HG02884 (cell line): ENCODE results near the gene SELENBP1.
"Not testable (repeated sequence)": the region's sequence is repeated elsewhere in the genome, so short reads cannot be mapped to it uniquely, and the experiment has no call there.

Experiments
- ATAC-seq: cut with Tn5 transposase; IDR thresholded peaks from one replicate; pipeline ENCODE4 v1.9.1; 2021; ENCODE audit warnings: mild to moderate bottlenecking, moderate library complexity; ENCODE audit not compliant: unreplicated experiment

The SELENBP1 gene

DNA sequence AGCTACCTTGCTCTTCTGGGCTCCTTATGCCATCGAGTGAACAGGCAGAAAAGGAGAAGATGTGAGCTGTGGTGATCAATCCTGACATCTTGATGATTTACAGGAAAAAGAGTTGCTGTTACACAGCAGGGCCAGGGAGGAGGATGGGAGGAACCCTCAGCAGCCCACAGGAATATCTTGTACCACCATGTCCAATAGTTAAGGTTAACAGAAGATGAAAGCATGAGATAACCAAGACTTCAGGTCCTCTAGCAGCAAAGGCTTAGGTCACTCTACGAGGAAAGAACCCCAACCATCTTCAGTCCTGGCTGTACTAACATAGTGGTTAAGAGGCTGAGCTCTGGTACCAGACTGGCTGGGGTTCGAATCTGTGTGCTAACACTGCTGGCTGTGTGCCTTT lies 12.1 kb upstream of the SELENBP1 start:
- ATAC-seq = no peak

DNA sequence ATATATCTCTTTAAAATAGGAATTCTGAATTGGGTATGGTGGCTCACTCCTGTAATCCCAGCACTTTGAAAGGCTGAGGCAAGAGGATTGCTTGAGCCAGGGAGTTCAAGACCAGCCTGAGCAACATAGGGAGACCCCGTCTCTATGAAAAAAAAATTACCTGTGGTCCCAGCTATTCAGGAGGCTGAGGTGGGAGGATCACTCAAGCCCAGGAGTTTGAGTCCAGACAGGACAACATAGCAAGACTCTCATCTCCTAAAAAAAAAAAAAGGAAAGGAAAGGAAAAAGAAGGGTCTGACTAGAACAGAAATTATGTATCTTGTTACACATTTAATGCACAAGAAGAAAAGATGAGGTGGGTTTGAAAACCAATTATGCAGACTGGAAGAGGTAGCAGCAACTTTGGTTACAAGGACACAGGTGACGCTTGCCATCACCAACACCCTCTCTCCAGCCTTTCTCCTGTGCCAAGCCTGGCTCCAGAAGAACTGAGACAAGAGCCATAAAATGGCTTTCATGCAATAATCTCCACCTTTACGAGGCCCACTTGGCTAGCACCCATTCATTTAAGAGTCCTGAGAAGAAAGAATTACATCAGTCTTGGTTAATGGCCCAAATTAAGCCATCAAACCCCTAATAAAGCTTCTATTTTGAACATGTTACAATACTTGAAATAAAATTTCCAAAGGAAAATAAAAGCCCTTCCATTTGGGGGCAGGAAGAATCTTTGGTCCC lies 4.8 kb upstream of the SELENBP1 start:
- ATAC-seq = no peak

DNA sequence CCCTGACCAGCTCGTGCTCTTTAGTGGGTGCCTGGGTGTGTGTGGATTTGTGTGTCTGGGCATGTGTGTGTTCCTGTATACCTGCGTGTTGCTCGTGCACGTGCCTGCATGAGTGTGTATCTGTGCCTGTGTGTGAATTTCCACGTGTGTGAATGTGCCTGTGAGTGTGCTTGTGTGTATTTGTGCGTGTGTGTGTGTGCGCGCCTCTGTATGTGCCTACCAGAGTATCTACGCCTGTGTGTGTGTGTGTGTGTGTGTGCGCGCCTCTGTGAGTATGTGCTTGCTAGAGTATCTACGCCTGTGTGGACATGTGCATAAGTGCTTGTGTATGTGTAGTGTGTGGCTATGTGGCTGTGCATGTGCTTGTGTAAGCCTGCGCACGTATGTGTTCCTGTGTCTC lies 691 bp upstream of the SELENBP1 start:
- no peak for ATAC-seq

DNA sequence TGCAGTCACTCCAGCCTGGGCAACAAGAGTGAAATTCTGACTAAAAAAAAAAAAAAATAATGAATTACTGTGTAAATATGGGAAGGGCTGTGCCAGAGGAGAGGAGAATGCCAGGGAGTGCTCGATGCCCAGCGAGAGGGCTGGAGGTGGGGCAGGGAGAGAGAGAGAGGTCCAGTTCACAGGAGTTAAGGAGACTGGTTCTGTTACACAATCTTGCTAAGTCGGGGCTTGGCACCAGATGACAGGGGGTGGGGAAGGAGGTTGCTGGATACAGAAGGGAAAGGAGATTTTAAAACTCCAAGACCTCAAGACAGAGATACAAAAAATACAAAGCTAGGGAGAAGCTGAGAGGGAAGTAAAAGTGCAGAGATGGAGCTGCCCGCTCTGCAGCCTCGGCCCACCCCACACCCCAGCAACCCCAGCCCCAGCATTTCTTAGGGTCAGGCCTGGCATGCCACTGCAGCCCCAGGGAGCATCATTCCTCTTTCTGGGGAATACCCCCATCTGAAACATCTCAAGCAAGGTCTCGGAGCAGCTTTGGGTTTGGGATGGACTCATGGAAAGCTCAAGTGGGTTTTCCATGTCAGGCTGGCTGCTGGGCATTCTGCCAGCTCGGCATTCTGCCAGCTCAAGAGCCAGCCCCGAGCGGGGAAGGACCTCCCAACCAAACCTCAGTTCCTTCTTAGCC lies 991 bp downstream of the SELENBP1 start:
- ATAC-seq = no peak

DNA sequence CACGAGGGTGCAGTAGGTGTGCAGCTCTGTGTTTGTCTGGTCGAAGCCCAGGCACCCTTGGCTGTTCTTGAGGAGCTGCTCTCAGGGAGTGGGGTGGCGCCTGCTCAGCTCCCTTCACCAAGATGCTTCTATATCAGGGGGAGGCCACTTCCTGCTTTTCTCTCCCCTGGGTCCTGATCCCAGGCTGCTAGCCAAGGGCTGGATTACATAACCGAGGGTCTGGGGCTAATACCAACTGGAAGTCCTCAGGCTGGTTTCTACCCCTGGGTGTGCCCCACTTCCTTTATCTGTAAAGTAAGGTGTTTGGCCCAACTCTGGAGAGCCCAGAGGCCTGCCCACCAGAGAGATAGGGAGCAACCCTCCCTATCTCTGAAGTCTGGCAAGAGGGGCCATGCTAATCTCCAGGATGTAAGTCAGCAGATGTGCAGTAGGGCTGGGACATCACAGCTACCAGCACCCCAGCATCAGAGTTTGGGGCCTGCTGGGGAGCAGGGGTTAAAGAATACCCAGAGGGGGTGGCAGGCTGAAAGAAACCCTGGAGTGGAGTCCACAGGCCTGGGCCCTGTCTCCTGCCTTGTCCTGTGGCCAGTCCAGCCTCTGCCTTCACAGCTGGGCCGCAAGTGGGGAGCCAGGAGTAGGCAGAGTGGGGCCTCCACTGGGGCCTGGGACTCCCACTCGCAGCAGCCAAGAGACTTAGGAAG lies 2.1 kb downstream of the SELENBP1 start:
- no peak for ATAC-seq

DNA sequence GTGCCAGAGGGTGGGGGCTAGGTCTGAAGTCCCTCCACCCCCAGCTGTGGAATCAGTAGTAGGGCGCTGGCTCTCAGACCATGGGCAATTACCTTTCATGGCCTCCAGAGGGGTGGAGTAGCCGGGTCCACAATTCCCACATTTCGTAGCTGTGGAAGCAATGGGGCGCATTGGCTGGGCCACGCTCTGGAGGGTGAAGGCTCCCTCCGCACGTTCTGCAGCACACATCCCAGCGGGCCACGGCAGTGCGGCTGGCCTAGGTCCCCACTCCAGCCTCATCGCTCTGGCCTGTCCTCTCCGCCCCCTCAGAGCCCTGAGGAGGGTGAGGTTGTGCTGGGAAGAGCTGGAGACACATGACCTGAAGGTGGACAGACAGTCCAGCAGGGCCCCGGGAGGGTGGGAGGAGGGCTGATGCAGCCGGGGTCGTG lies 2.9 kb downstream of the SELENBP1 start:
- ATAC-seq = no peak

DNA sequence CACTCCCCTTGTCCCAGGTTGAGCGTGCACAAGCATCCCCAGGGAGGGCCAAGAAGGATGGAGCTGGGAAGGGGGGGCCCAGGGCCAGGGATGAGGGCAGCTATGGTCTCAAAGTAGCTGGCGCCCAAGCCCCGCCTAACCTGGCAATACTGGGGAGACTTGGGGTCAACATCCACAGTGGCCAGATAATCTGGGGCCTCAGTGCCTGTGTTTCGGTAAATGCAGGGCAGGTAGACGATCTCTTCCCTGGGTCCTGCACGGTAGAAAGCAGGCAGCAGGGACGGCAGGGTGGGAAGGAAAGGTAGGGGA lies 3.2 kb downstream of the SELENBP1 start:
- ATAC-seq = no peak

DNA sequence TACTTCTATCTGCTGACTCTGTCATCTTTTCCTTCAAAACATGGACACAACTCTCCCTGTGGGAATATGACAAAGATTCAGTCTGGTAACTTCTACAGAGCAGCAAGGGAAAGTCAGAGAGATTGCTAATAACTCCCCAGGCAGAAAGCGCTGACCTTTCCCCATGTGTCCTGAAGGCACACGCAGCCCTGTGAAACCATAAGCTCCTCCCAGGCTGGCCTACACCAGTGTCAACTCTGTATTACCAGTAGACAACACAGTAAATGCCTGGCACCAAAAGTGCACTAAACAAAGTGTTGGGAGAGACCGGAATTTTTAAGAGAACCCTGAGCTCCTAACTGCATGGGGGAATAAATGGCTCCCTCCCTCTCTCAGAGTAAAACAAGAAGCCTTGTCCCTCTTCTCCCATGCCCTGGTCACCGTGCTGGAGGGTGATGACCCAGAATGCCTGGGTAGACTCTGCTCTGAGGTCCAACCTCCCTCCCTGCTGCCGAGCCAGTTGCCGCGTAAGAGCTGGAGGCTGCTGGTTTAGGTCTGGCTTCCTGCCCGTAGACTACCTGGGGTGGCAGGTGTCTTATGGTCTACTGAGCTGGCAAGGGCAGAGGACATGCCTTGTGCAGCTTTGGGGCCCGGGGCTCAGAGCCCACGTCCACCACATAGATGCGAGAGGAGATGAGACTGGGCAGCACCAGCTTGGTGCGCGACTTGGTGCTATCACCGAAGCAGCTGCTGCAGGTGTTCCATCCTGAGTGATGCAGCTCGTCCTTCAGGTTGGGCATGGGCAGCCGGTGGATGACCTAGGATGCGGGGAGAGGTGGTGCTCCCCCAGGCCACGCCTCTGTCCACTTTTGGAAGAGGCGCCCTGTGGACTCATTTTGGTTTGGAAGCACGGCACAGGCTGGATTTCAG lies 3.9 kb downstream of the SELENBP1 start:
- ATAC-seq = no peak

DNA sequence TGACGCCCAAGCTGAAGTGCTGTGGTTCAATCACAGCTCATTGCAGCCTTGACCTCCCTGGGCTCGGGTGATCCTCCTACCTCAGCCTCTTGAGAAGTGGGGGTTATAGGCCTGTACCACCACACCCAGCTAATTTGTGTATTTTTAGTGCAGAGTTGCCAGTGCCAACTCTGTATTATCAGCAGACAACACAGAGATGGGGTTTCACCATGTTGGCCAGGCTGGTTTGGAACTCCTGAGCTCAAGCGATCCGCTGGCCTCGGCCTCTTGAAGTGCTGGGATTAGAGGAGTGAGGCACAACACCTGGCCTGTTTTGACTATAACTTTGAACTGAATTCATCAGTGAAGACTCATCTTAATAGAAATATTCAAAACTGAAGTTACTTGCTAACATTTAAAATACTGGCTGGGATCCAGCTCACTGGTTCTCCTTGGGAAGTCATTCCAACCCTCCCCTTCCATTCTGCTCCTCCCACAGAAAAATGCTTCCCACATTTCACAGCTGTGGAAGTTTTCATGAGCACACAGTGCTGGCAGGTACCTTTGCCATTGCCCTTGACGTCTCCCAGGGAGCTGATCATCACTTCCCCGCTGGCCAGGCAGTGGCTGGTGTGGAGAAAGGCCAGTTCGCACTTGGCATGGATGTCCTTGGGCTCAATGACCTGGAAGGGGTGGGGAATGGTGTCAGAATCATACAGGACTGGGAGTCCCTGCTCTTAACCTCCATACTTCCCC lies 4.7 kb downstream of the SELENBP1 start:
- ATAC-seq = no peak

DNA sequence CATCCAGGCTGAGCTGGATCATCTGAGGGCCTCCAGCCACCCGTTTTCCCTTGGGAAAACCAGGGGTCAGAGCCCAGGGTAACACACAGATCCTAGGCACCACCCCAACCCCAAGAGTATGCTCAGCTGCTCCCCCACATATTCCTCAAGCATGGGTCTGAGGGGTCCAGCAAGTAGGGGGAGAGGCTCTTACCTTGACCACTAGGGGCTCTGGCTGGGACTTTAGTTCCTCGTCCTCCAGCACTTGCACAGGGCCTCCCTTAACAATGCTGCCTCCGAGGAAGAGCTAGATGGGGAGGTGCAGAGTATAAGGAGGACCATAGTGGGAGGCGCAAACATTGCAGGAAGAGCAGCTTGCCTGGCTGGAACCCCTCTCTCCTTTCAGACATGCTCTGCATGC lies 7.5 kb downstream of the SELENBP1 start:
- no peak for ATAC-seq

DNA sequence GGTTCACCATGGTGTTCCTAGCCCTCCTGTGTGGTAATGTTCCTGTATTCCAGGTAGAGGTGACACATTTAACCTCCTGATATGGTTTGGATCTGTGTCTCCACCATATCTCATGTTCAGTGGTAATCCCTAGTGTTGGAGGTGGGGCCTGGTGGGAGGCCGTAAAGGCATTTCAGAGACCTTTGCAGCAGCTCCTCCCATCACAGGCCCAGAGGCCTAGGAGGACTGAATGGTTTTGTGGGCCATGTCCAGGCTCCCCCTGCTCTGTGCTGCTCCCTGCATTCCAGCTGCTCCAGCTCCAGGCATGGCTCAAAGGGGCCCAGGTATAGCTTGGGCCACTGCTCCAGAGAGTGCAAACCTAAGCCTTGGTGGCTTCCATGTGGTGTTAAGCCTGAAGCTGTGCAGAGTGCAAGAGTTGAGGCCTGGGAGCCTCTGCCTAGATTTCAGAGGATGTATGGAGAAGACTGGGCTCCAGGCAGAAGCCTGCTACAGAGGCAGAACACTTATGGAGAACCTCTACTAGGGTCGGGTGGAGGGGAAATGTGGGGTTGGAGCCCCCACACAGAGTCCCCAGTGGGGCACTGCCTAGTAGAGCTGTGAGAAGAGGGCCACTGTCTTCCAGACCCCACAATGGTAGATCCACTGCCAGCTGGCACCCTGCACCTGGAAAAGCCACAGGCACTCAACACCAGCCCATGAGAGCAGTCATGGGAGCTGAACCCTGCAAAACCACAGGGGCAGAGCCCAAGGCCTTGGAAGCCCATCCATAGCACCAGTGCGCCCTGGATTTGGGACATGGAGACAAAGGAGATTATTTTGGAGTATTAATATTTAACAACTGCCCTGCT lies 10.0 kb downstream of the SELENBP1 start:
- no peak for ATAC-seq

DNA sequence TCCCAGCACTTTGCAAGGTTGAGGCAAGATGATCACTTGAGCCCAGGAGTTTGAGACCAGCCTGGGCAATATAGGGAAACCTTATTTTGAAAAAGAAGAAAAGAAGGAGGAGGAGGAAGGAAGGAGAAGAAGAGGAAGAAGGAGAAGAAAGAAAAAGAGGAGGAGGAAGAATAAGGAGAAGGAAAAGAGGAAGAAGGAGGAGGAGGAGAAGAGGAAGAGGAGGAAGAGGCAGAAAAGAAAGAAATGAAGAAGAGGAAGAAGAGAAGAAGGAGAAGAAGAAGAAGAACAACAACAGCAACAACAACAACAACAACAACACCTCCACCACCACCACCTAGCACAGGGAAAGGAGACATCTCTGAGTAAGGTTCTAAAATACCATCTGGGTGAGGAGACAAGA lies 10.6 kb downstream of the SELENBP1 start:
- ATAC-seq = no peak

DNA sequence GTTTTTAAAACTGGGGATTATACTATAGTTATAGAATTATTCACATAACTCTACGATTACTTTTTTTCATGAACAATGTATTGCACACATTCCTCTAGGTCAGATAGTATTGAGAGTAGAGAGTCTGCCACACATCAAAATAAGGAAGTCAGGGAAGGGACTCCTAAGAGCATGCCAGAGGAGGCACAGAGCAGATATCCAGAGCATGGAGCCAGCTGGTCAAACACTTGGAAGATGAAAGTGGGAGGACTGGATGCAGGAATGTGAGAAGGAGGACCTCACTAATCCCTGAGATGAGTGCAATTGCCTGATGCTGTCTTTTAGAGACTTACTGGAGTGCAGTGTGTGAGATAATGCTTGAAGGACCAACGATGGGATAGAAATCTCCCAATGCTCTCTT lies 15.8 kb downstream of the SELENBP1 start:
- ATAC-seq = no peak

DNA sequence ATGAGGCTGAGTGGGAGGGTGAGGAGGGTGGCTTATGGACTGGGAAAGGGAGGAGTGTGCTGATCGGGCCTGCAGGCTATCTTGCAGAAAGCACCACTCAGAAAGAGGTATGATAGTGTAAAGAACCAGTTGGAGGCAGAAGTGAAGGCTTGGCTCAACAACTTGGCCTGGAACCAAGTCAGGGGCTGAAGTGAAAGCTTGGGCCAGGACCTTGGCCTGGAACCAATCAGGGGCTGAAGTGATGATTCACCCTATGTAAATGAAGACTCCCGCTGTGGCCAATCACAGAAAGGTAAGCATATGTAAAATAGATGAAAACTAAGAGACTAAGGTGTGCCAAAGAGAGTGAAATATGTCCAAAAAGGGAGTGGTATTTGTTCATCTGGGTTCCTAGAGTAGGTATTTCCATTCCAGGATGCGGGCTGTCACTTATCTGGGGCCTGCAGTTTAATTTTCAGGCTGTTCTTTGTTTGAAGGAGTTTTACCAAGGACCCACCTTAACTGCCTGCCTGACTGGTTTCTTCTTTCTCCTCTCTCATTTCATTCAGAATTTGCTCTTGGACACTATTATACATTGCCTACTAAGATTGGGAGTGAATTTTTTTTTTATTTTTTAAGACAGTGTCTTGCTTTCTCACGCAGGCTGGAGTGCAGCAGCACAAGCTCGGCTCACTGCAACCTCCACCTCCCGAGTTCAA lies 20.3 kb downstream of the SELENBP1 start:
- ATAC-seq = no peak

DNA sequence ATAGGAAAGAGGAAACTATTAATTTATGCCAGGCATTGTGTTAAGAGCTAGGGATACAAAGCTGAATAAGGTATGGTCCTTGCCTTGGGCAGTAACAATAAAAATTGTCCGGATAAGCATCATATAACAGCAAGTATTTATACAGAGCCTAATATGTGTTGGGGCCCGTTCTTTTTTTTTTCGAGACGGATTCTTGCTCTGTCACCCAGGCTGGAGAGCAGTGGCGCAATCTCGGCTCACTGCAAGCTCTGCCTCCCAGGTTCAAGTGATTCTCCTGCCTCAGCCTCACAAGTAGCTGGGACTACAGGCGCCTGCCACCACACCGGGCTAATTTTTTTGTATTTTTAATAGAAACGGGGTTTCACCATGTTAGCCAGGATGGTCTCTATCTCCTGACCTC lies 22.2 kb downstream of the SELENBP1 start:
- not testable (repeated sequence) for ATAC-seq

DNA sequence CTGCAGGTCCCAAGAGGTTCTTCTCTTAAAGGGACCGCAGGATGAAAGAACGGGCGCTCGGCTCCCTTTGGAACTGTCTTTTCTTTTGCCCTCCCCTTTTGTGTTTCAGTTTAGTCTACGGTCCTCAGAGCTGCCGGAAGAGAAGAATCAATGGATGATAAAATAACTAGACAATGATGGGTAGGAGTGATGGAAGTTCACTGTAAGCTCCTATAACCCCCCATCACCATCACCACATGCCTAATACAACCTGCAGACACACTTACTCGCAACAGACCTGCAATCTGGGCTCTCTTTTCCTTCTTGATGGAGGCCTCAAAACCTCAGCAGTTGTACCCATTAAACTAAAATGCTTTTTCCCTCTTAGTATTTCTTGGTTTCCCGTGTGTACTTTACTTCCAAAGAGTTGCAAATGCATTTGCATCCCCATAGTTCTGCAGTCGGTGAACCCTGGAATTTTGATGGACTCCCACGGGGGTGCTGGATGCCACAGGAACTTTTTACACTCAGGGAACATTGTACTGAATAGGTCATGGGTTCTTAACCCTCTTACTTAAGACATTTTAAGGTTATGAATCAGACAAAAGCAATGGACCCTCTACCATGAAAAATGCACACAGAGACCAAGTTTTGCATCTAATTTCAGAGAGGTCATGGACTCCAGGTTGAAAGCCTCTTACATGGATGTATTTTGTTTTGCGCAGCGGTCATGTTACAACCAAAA lies 24.8 kb downstream of the SELENBP1 start:
- peak; percentile 9 for ATAC-seq

DNA sequence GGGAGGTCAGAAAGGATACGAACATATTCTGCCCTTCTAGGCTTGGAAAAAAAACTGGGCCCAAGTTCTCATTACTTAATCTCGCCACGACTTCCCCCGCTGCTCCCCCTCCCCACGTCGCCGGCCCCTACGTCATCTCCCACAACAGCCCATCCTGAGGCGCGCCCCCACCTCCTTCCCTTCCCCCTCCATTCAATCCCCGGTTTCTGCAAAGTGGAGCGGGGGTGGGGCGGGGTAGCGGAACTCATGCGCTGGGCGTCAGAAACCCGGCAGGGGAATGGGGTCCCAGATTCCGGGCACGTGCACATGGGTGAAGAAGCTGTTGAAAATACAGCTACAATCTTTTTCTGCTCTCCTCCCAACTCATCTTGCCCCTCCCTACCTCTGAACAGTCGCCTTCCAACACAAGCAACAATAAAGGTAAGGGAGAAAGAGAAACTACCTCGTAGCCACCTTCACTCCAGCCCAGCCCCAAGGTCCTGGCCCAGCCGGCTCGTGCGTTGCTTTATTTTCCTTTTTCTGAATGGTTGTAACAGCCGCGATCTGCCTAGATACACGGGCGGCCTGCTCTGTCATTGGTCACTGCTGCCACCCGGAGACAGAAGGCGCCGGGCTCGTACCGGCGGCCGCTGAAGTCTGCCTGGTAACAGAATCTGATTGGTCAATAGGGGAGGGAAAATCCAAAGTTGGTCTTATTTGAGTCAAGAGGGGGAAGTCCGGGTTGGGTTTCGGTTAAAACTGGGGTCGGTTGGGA lies 25.6 kb downstream of the SELENBP1 start, which contains the start of gene RFX5:
Gene RFX5 (minus strand): TSS at position 484 of the 754 bp plus-strand sequence. CDS start 932 bp downstream, outside the sequence.
- ATAC-seq = peak; percentile 92
